ENCODE results near the gene ZNF483. TPM values are rescaled to one million over a fixed set of nuclear protein-coding genes. Genes with fewer than 3 reads are reported as not detected.

Gene ZNF483
- total and polyA plus RNA-seq, 2 of the 4 experiments (the other 2 are of a cell fraction): 0.10 to 0.90 TPM

- Histone ChIP-seq H3K23ac (ENCODE audit: low read depth, low read length) (no peak overlapping the region), H3K9me3 (ENCODE audit: control insufficient read depth, insufficient read depth, low read length) (no peaks in the 10 kb centered on the region), H3K56ac (ENCODE audit: extremely low read depth, insufficient read depth, low read length) (no peak overlapping the region), H3K4me2 (ENCODE audit: low read depth, low read length) (no peak overlapping the region), H4K5ac (ENCODE audit: low read depth, low read length) (no peak overlapping the region), H3K9ac (ENCODE audit: low read depth, low read length) (peak overlapping the region; percentile 30; the same call in 1 of the 2 replicates), H3K14ac (replicated peaks; ENCODE audit: low read depth, low read length) (no peak overlapping the region), H2BK20ac (ENCODE audit: low read depth, low read length) (no peak overlapping the region), H4K8ac (ENCODE audit: low read depth in 2 of 2, low read length in 2 of 2) (no peak overlapping the region), H3K4me3 (ENCODE audit: insufficient read depth, low read depth, low read length) (peak overlapping the region; percentile 75), H2AK5ac (ENCODE audit: low read depth, low read length) (no peak overlapping the region), H2BK120ac (ENCODE audit: low read depth, low read length) (no peak overlapping the region), H3K4me1 (ENCODE audit: control insufficient read depth, insufficient read depth, low read length) (peaks cover 2% of the 10 kb centered on the region; the same call in 1 of the 2 replicates), H4K20me1 (ENCODE audit: insufficient read depth, low read length) (peaks cover 41% of the 10 kb centered on the region), H3K9me1 (ENCODE audit: insufficient read depth, low read length) (peaks cover 5% of the 10 kb centered on the region; the same call in 1 of the 2 replicates), H3K27ac (ENCODE audit: insufficient read depth, low read length) (peak overlapping the region; percentile 37), H2AK9ac (replicated peaks; ENCODE audit: low read depth, low read length, poor library complexity) (peak overlapping the region; percentile 99), H3K18ac (ENCODE audit: low read depth, low read length) (no peak overlapping the region), H3K36me3 (ENCODE audit: control insufficient read depth, insufficient read depth, low read length) (no peaks in the 10 kb centered on the region), H2AFZ (replicated peaks; ENCODE audit: low read length, poor library complexity) (peak overlapping the region; percentile 98), H3K79me1 (ENCODE audit: low read depth in 1 of 2, low read length in 2 of 2) (peaks cover 3 to 31% of the 10 kb centered on the region in 2 experiments; a peak in 3 of 4 replicates), H2BK15ac (ENCODE audit: low read depth, low read length) (no peak overlapping the region), H4K91ac (ENCODE audit: insufficient read depth, low read depth, low read length) (no peak overlapping the region), H3K27me3 (ENCODE audit: control insufficient read depth, insufficient read depth, low read length) (no peaks in the 10 kb centered on the region; the same call in 1 of the 2 replicates), H2BK5ac (ENCODE audit: low read depth, low read length, poor library complexity, severe bottlenecking) (peak overlapping the region; percentile 67), H3K4ac (ENCODE audit: low read depth, low read length) (no peak overlapping the region)
- TF ChIP-seq POLR2A (IDR thresholded peaks at IDR 0.05; ENCODE audit: low read depth, low read length) (0 out of 2 replicates have a peak, but pooled peaks have one; percentile 44), MAZ (IDR thresholded peaks at IDR 0.05; ENCODE audit: borderline replicate concordance, low read depth, low read length) (peak; percentile 60; the same call in 1 of the 2 replicates), NFE2L2 (IDR thresholded peaks at IDR 0.05; ENCODE audit: low read depth, low read length) (no peak)
- POLR2A ChIA-PET (ENCODE audit: unreplicated experiment): no interaction called here
- ATAC-seq (ENCODE audit: low read depth): peak; percentile 61
- CTCF ChIA-PET: no interaction called here
- no TSS peak for BruUV-seq (replicated peaks)
- dilution Hi-C loops (cut with HindIII; ENCODE audit: low sequenced_read_pairs, unreplicated experiment): no loop called here
- no peak for DNase-seq
- in situ Hi-C loops (cut with MboI; ENCODE audit: low sequenced_read_pairs): no loop called here
- 0% methylated on average over 44 of the region's 78 CpGs; no CpG with 5 or more reads in 1 of the 2 experiments for WGBS, 2 experiments (ENCODE audit: extremely low coverage in 2 of 2, insufficient read length in 1 of 2)
- intact Hi-C loops (cut with micrococcal nuclease): no loop called here
These were observed 41.5 kb upstream of the ZNF483 start for GRCh38 chr9:111483439-111483857.

All from IMR-90 (cell line).